Body of pancreas (tissue), 4 donors: ENCODE measurements around the gene DAB1. TPM values are rescaled to one million over a fixed set of nuclear protein-coding genes. Genes with fewer than 3 reads are reported as not detected.

Experiments used
- ATAC-seq: fragments of 150-250 bp; one replicate; pipeline ENCODE4 v1.9.1; 2016
- DNase-seq, 4 donors: peaks; one replicate each; pipeline ENCODE4 v3.0.0-alpha.2; 2019
- H3K27ac ChIP-seq, 4 donors: fragments of 200-600 bp; sonication (generic); 1 replicate in 3 of 4; 2 replicates in 1 of 4; pipeline versions ENCODE4 v1.5.1 to v1.6.1; 2016 to 2019; ENCODE audit warnings: mild to moderate bottlenecking in 1 of 4, mixed read lengths in 1 of 4, moderate library complexity in 1 of 4
- H3K27me3 ChIP-seq, 2 donors: fragments of 200-600 bp; sonication (generic); one replicate each; pipeline ENCODE4 v1.6.0; 2016; ENCODE audit warnings: mild to moderate bottlenecking in 1 of 2
- H3K36me3 ChIP-seq, 2 donors: fragments of 200-600 bp; sonication (generic); replicated peaks in 1 of 2; 2 replicates each; pipeline ENCODE4 v1.5.1; 2016; ENCODE audit warnings: low read depth in 2 of 2; ENCODE audit not compliant: insufficient read depth in 1 of 2
- H3K4me1 ChIP-seq: fragments of 200-600 bp; sonication (generic); one replicate; pipeline ENCODE4 v1.6.0; 2016
- H3K4me3 ChIP-seq, 2 donors: fragments of 200-600 bp; sonication (generic); 1 replicate in 1 of 2; 2 replicates in 1 of 2; pipeline ENCODE4 v1.5.1; 2016 to 2019
- H3K9me3 ChIP-seq, 3 donors: fragments of 200-600 bp; sonication (generic); 1 replicate in 2 of 3; 2 replicates in 1 of 3; pipeline ENCODE4 v1.5.1; 2016
- POLR2A ChIP-seq, 3 donors: fragments of 450-650 bp; IDR thresholded peaks; one replicate each; pipeline ENCODE4 v1.6.1; 2016; ENCODE audit warnings: antibody characterized with exemption in 3 of 3, mild to moderate bottlenecking in 2 of 3
- WGBS, 2 donors: methylation state at CpG; one replicate each; pipeline ENCODE4 v1.1.5; 2017; 5-methylcytosine and 5-hydroxymethylcytosine counted together
- intact Hi-C: fragments of 100-400 bp; cut with DNase I; formaldehyde crosslinking; loops from one replicate; pipeline ENCODE4 v1.15.1; 2023
- total RNA-seq, 2 donors: library from RNA; depleted of rRNA; stranded (reverse); fragments of >200 nt; gene quantifications; one replicate each; pipeline ENCODE4 v1.1.0, GENCODE V29; 2016
- TF ChIP-seq, protein P1 (sequence below), 7 experiments: fragments of 450-650 bp in 4 of 7; fragments of 200-600 bp in 3 of 7; sonication (generic) in 3 of 7; IDR thresholded peaks; one replicate each; pipeline ENCODE4 v1.5.1; 2016 to 2019; ENCODE audit warnings: antibody characterized with exemption in 7 of 7

Gene DAB1
- total RNA-seq, 2 donors from 2014 or later = under 0.01 TPM; not detected in 1

DNA sequence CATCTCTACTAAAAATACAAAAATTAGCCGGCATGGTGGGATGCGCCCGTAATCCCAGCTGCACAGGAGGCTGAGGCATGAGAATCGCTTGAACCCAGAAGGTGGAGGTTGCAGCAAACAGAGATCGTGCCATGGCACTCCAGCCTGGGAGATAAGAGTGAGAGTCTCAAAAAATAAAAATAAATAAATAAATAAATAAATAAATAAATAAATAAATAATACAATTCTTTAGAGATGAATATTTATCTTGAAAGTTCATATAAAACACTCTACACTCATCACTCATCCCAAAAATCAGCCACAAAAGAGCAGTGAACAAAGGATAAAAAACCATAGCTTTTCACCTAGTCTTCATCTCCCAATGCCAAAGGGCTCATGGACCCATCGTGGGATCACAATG is 295.9 kb downstream of the DAB1 start:
- Histone ChIP-seq H3K9me3 (no peaks in the 10 kb centered on the region), H3K27me3 (no peaks in the 10 kb centered on the region), H3K36me3 (no peaks in the 10 kb centered on the region), H3K27ac (no peak overlapping the region), H3K4me1 (no peaks in the 10 kb centered on the region), H3K4me3 (no peak overlapping the region)
- intact Hi-C loops = no loop called here
- WGBS, 2 donors = 85 to 90% methylated on average over 6 of the region's 6 CpGs
- ATAC-seq (no peak), DNase-seq (no peak)
- TF ChIP-seq POLR2A (IDR thresholded peaks at IDR 0.05) = no peak
- TF ChIP-seq, protein P1, sequence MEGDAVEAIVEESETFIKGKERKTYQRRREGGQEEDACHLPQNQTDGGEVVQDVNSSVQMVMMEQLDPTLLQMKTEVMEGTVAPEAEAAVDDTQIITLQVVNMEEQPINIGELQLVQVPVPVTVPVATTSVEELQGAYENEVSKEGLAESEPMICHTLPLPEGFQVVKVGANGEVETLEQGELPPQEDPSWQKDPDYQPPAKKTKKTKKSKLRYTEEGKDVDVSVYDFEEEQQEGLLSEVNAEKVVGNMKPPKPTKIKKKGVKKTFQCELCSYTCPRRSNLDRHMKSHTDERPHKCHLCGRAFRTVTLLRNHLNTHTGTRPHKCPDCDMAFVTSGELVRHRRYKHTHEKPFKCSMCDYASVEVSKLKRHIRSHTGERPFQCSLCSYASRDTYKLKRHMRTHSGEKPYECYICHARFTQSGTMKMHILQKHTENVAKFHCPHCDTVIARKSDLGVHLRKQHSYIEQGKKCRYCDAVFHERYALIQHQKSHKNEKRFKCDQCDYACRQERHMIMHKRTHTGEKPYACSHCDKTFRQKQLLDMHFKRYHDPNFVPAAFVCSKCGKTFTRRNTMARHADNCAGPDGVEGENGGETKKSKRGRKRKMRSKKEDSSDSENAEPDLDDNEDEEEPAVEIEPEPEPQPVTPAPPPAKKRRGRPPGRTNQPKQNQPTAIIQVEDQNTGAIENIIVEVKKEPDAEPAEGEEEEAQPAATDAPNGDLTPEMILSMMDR (IDR thresholded peaks at IDR 0.05) = no peak

DNA sequence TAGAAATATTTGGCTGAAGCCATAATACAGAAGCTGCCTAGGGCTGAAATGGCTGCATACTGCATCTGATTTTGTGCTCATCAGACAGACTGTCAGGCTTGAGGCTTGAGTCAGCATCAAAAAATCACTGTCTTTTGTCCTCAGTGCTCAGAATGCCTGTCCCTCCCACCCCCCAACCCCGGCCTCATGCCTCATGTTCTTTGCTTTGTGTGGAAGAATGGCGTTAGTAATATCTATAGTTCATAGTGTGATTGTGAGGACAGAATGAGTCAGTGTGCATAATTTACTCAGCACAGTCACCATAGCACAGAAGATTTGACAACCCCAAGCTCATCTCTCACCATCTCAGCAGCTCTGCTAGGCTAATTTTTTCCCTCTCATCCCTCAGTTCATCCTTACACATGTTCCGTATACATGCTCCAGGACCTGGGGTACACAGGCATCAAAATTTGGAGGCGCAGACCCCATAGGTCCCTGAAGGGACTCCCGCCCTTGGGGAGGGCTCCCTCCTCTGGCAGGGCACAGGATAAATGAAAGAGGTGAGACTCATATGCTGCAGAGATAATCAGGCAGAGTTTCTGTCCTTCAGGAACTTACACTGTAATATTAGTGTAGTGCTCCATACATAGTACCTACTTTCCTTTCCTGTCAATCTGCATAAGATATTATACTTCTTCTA is 299.0 kb downstream of the DAB1 start:
- no peaks in the 10 kb centered on the region for H3K36me3 ChIP-seq
- H3K27ac ChIP-seq = no peak overlapping the region
- no peak for DNase-seq
- H3K4me1 ChIP-seq = no peaks in the 10 kb centered on the region
- WGBS, 2 donors = 72 to 73% methylated on average over 5 of the region's 5 CpGs
- no peaks in the 10 kb centered on the region for H3K9me3 ChIP-seq
- intact Hi-C loops = no loop called here
- no peak for TF ChIP-seq POLR2A (IDR thresholded peaks at IDR 0.05)
- TF ChIP-seq, protein P1 (IDR thresholded peaks at IDR 0.05) = no peak
- no peak for ATAC-seq
- H3K27me3 ChIP-seq = no peaks in the 10 kb centered on the region
- H3K4me3 ChIP-seq = no peak overlapping the region

DNA sequence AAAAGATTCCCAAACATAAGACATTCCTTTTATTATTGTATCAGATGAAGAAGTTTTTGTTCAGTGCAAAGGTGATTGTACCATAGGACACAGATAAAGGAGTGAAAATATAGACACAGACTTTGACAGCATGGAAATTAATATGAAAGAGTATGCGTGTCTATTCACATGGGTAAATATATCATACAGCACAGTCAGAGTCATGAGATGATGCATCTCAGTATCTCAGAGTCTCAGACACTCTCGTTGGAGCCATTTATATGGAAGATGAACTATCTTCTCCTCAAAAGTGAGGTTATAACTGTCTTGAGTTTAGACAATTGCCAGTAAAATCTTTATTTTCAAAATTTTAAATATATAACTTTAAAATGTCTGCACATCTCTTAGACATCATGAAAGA is 299.7 kb downstream of the DAB1 start:
- Histone ChIP-seq H3K4me3 (no peak overlapping the region), H3K36me3 (no peaks in the 10 kb centered on the region), H3K4me1 (no peaks in the 10 kb centered on the region), H3K27ac (no peak overlapping the region), H3K27me3 (no peaks in the 10 kb centered on the region), H3K9me3 (no peaks in the 10 kb centered on the region)
- intact Hi-C loops = no loop called here
- WGBS, 2 donors = 68 to 74% methylated on average over 2 of the region's 2 CpGs
- DNase-seq = no peak
- no peak for ATAC-seq
- TF ChIP-seq, protein P1 (IDR thresholded peaks at IDR 0.05) = no peak
- TF ChIP-seq POLR2A (IDR thresholded peaks at IDR 0.05) = no peak

DNA sequence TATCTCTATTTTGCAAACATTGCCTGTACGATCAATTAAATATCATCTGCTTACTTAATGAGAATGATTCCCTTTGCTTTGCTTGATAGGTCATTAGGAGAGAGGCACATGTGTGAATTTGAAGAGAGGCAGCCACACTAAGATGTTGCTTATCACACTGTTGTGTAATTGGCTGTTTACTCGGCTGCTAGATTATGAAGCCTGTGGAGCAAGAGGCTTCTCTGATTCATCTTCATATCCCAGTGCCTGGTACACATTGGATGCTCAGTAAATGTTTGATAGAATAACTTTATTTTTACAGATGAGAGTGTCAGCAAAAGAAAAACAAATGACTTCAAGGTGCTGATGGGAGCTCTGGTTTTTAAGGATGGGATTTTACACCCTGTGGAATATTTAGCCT is 301.8 kb downstream of the DAB1 start:
- Histone ChIP-seq H3K36me3 (no peaks in the 10 kb centered on the region), H3K4me1 (no peaks in the 10 kb centered on the region), H3K9me3 (no peaks in the 10 kb centered on the region), H3K27ac (no peak overlapping the region), H3K27me3 (no peaks in the 10 kb centered on the region), H3K4me3 (no peak overlapping the region)
- ATAC-seq = no peak
- intact Hi-C loops = no loop called here
- no peak for DNase-seq
- 58 to 59% methylated on average over 2 of the region's 2 CpGs for WGBS, 2 donors
- TF ChIP-seq, protein P1 (IDR thresholded peaks at IDR 0.05) = no peak
- TF ChIP-seq POLR2A (IDR thresholded peaks at IDR 0.05) = no peak

DNA sequence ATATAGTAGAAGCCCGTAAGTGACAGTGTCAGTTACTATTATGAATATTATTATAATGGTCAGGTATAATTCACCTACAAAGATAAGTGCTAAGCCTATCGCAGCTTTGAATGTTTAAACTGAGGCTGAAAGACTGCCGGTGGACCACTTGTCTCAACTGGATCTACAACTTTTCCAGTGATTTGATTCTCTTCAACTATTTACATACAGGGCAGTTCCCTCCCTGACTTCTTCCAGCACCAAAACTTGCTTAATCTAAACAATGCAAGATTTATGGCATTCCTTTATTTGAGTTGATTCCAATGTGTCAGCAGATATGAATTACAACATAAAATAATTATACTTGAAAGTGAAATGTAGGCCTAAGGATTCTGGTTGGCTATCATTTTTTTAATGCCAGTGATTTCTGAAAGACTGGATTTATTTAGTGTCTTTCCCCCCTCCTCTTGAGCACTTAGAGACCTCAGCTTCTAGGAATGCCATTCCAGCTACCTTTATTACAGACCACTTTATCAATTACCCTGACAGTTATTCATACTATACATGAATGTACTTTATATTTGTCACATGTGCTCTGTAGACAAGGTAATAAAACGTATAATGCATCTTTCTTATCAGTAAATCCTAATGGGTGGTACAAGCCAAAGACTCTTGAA is 304.8 kb downstream of the DAB1 start:
- no peak for DNase-seq
- H3K4me3 ChIP-seq = no peak overlapping the region
- 37 to 41% methylated on average over 4 of the region's 4 CpGs for WGBS, 2 donors

More for the DNA sequence above, 304.8 kb downstream of the DAB1 start:
- Histone ChIP-seq H3K4me1 (no peaks in the 10 kb centered on the region), H3K9me3 (no peaks in the 10 kb centered on the region), H3K36me3 (no peaks in the 10 kb centered on the region), H3K27me3 (no peaks in the 10 kb centered on the region), H3K27ac (no peak overlapping the region)
- ATAC-seq = no peak
- TF ChIP-seq POLR2A (IDR thresholded peaks at IDR 0.05) = no peak
- TF ChIP-seq, protein P1 (IDR thresholded peaks at IDR 0.05) = no peak
- intact Hi-C loops = no loop called here
